Measurements from ENCODE around the gene PTPRD.
A peak's percentile ranks its signal among the peaks of the same experiment; 100 is the strongest.

Gene PTPRD

GRCh38 chr9:8649807-8650206 lies 1963.0 kb downstream of the PTPRD start:
- DNase-seq: no peak

- DNase-seq: no peak
Observed at GRCh38 chr9:8649160-8649559, 1963.6 kb downstream of the PTPRD start.

GRCh38 chr9:8648271-8648845 lies 1964.4 kb downstream of the PTPRD start:
- DNase-seq: no peak

GRCh38 chr9:8647824-8648223 lies 1965.0 kb downstream of the PTPRD start:
- no peak for DNase-seq

- DNase-seq: no peak
Observed at GRCh38 chr9:8644571-8644970, 1968.2 kb downstream of the PTPRD start.

- no peak for DNase-seq
Observed at GRCh38 chr9:8643896-8644295, 1968.9 kb downstream of the PTPRD start.

- DNase-seq: no peak
Observed at GRCh38 chr9:8643464-8643863, 1969.3 kb downstream of the PTPRD start.

- DNase-seq: no peak
Observed at GRCh38 chr9:8640761-8641160, 1972.0 kb downstream of the PTPRD start.

GRCh38 chr9:8637626-8638025 lies 1975.2 kb downstream of the PTPRD start:
- no peak for DNase-seq

GRCh38 chr9:8633784-8634183 lies 1979.0 kb downstream of the PTPRD start:
- DNase-seq: no peak

GRCh38 chr9:8632493-8632892 lies 1980.3 kb downstream of the PTPRD start:
- DNase-seq: no peak

- DNase-seq: no peak
Observed at GRCh38 chr9:8628791-8629190, 1984.0 kb downstream of the PTPRD start.

- DNase-seq: peak; percentile 97
Observed at GRCh38 chr9:8627976-8628679, 1984.7 kb downstream of the PTPRD start.

- no peak for DNase-seq
Observed at GRCh38 chr9:8622871-8623270, 1989.9 kb downstream of the PTPRD start.

GRCh38 chr9:8622222-8622802 lies 1990.5 kb downstream of the PTPRD start:
- DNase-seq: no peak

GRCh38 chr9:8621416-8621815 lies 1991.4 kb downstream of the PTPRD start:
- no peak for DNase-seq

- DNase-seq: no peak
Observed at GRCh38 chr9:8616414-8616813, 1996.4 kb downstream of the PTPRD start.

GRCh38 chr9:8614926-8615440 lies 1997.8 kb downstream of the PTPRD start:
- DNase-seq: no peak

GRCh38 chr9:8613346-8613825 lies 1999.4 kb downstream of the PTPRD start:
- DNase-seq: no peak

GRCh38 chr9:8611153-8611552 lies 2001.6 kb downstream of the PTPRD start:
- no peak for DNase-seq

- DNase-seq: no peak
Observed at GRCh38 chr9:8610256-8610655, 2002.5 kb downstream of the PTPRD start.

GRCh38 chr9:8605096-8605495 lies 2007.7 kb downstream of the PTPRD start:
- no peak for DNase-seq

GRCh38 chr9:8604201-8604600 lies 2008.6 kb downstream of the PTPRD start:
- no peak for DNase-seq
